SU-DHL-6 (cell line): ENCODE results near the gene TCF23.

Experiments
- H2AFZ ChIP-seq: fragments of 200-600 bp; sonication (generic); 2 replicates; pipeline ENCODE4 v1.6.1; 2014; ENCODE audit warnings: low read depth, mild to moderate bottlenecking, moderate library complexity, mixed read lengths, antibody characterized with exemption, low read length; ENCODE audit not compliant: severe bottlenecking
- H3F3A ChIP-seq: fragments of 200-600 bp; shearing (Covaris generic); 2 replicates; pipeline ENCODE4 v1.6.0; 2016; ENCODE audit warnings: antibody characterized with exemption, mild to moderate bottlenecking; ENCODE audit not compliant: insufficient read depth
- H3K27ac ChIP-seq: fragments of 200-600 bp; sonication (generic); 2 replicates; pipeline ENCODE4 v1.5.1; 2016; ENCODE audit warnings: low read depth, mild to moderate bottlenecking, low read length, moderate library complexity, mixed read lengths
- H3K27me3 ChIP-seq: fragments of 200-600 bp; sonication (generic), shearing (Covaris generic); 2 replicates; pipeline ENCODE4 v1.6.0; 2014; ENCODE audit warnings: mild to moderate bottlenecking, low read length
- H3K36me3 ChIP-seq: fragments of 200-600 bp; sonication (generic); 2 replicates; pipeline ENCODE4 v1.6.1; 2014; ENCODE audit warnings: mild to moderate bottlenecking, low read length, mixed read lengths
- H3K4me2 ChIP-seq: fragments of 300-600, 200-600 bp; shearing (Covaris generic), sonication (generic); 2 replicates; pipeline ENCODE4 v1.6.0; 2014; ENCODE audit warnings: low read length, low read depth, mild to moderate bottlenecking; ENCODE audit not compliant: poor library complexity, severe bottlenecking
- H3K4me3 ChIP-seq: fragments of 200-600 bp; sonication (generic); 2 replicates; pipeline ENCODE4 v1.5.1; 2014; ENCODE audit warnings: antibody characterized with exemption, low read length, mild to moderate bottlenecking, mixed read lengths; ENCODE audit not compliant: insufficient read depth, poor library complexity, severe bottlenecking
- H3K79me2 ChIP-seq: fragments of 200-600 bp; sonication (generic); 2 replicates; pipeline ENCODE4 v1.6.1; 2014; ENCODE audit warnings: mild to moderate bottlenecking, low read length, moderate library complexity; ENCODE audit not compliant: insufficient read depth
- H3K9ac ChIP-seq: fragments of 200-600 bp; sonication (generic); 2 replicates; pipeline ENCODE4 v1.7.0; 2014; ENCODE audit warnings: mild to moderate bottlenecking, low read length
- H3K9me2 ChIP-seq: fragments of 200-600 bp; sonication (generic); replicated peaks from 2 replicates; pipeline ENCODE4 v1.6.1; 2014; ENCODE audit warnings: low read length; ENCODE audit not compliant: insufficient read depth
- H3K9me3 ChIP-seq: fragments of 200-600 bp; sonication (generic); 2 replicates; pipeline ENCODE4 v1.6.1; 2014; ENCODE audit warnings: low read length, mixed read lengths; ENCODE audit not compliant: insufficient read depth
- H4K20me1 ChIP-seq: fragments of 200-600 bp; sonication (generic); 2 replicates; pipeline ENCODE4 v1.6.1; 2014; ENCODE audit warnings: low read depth, mild to moderate bottlenecking, antibody characterized with exemption, low read length, moderate library complexity, mixed read lengths
- EZH2phosphoT487 ChIP-seq: fragments of 200-600 bp; sonication (generic), shearing (Covaris generic); conservative IDR thresholded peaks from 2 replicates; pipeline ENCODE4 v1.6.1; 2018; ENCODE audit warnings: mild to moderate bottlenecking, antibody characterized with exemption, low read length, moderate library complexity, mixed read lengths
- TF ChIP-seq, protein P1 (sequence below): fragments of 200-600 bp; sonication (generic); IDR thresholded peaks from one replicate; pipeline ENCODE4 v1.5.1; 2017; ENCODE audit warnings: antibody characterized with exemption, mild to moderate bottlenecking, low read length, moderate library complexity; ENCODE audit not compliant: insufficient read depth, poor library complexity, severe bottlenecking

TCF23 gene

DNA sequence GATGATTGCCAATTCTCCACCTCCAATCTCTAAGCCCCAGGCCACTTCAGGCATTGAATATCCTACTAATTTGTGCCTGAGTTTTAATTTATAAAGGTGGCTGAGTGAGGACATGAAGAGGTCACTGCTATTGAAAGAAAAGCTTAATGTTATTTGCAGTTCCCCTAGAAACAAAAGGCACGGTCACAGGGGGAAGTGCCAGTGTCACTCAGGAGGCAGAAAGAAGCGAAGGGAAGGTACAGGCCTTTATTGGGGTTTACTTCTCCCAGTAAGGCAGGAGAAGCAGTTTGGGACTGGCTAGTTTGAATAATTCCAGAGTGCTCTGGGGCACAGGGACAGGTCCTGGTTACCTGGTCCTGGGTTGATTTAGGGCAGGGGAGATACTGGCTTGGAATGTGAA is 26.9 kb upstream of the TCF23 start:
- Histone ChIP-seq H3K9me3 (no peaks in the 10 kb centered on the region), H3K4me3 (no peak overlapping the region), H3K9me2 (no peaks in the 10 kb centered on the region), H3K4me2 (no peak overlapping the region), H3K27me3 (no peaks in the 10 kb centered on the region), H3K79me2 (no peaks in the 10 kb centered on the region), H2AFZ (no peak overlapping the region), H4K20me1 (no peaks in the 10 kb centered on the region), H3K9ac (no peak overlapping the region), H3K36me3 (no peaks in the 10 kb centered on the region), H3K27ac (no peak overlapping the region), H3F3A (no peaks in the 10 kb centered on the region)
- TF ChIP-seq, protein P1, sequence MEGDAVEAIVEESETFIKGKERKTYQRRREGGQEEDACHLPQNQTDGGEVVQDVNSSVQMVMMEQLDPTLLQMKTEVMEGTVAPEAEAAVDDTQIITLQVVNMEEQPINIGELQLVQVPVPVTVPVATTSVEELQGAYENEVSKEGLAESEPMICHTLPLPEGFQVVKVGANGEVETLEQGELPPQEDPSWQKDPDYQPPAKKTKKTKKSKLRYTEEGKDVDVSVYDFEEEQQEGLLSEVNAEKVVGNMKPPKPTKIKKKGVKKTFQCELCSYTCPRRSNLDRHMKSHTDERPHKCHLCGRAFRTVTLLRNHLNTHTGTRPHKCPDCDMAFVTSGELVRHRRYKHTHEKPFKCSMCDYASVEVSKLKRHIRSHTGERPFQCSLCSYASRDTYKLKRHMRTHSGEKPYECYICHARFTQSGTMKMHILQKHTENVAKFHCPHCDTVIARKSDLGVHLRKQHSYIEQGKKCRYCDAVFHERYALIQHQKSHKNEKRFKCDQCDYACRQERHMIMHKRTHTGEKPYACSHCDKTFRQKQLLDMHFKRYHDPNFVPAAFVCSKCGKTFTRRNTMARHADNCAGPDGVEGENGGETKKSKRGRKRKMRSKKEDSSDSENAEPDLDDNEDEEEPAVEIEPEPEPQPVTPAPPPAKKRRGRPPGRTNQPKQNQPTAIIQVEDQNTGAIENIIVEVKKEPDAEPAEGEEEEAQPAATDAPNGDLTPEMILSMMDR = no peak
- TF ChIP-seq EZH2phosphoT487 = no peak

GRCh38 chr2:27122791-27123190 is 26.0 kb upstream of the TCF23 start:
- Histone ChIP-seq H3K9me3 (no peaks in the 10 kb centered on the region), H3K4me3 (no peak overlapping the region), H3K27ac (no peak overlapping the region), H3K79me2 (no peaks in the 10 kb centered on the region), H3F3A (no peaks in the 10 kb centered on the region), H3K9ac (no peak overlapping the region), H2AFZ (no peak overlapping the region), H3K9me2 (no peaks in the 10 kb centered on the region), H3K27me3 (no peaks in the 10 kb centered on the region), H4K20me1 (no peaks in the 10 kb centered on the region), H3K4me2 (no peak overlapping the region), H3K36me3 (no peaks in the 10 kb centered on the region)
- TF ChIP-seq, protein P1 = no peak

DNA sequence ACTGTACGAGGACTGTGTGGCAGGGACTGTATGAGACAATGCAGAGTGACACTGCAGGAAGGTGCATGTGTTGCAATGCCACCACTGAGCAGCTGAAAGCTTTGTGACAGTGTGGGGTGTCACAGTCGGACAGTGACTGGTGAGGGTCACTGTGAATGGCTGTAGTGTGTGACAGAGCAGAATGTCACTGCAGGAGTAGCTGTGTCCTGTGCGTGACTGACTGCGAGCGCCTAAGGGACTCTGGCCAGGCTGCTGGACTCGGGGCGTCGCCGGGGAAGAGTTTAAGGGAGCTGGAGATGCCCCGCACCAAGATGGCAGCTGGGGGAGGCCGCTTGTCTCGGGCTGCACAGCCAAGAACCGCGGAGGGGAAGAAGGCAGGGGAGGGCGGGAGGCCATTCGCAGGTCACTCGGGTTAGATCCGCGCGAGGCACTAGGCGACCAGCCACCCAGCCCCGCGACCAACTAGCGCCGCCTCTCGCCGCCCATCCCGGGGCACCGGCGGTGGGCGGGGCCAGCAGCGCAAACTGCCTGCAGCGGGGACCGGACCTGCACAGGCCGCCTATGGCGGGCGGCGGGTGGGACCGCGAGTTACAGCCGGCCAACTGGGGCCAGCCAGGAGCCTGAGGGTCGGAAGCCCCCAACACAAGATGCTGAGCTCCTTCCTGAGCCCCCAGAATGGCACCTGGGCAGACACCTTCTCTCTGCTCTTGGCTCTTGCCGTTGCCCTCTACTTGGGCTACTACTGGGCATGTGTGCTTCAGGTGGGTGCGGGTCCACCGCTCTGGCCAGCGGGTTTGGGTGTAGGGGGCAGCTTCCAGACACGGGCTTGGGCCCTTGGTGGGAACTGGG is 25.3 kb upstream of the TCF23 start, which contains the start of gene ABHD1:
ABHD1 (plus strand) TSS at position 514 of the 849 bp plus-strand sequence; CDS start at position 648, 134 bp downstream.
- H3K9ac ChIP-seq = no peak within 1 kb of the TSS
- H3K4me3 ChIP-seq = no peak within 1 kb of the TSS
- H3K27ac ChIP-seq = no peak within 1 kb of the TSS
- H3K36me3 ChIP-seq = no peaks in the 10 kb centered on the region
- H3K9me3 ChIP-seq = no peaks in the 10 kb centered on the region
- peak within 1 kb of the TSS; percentile 24 for H2AFZ ChIP-seq
- no peaks in the 10 kb centered on the region for H4K20me1 ChIP-seq
- H3K4me2 ChIP-seq = peak within 1 kb of the TSS; percentile 19
- H3K27me3 ChIP-seq = no peaks in the 10 kb centered on the region
- no peaks in the 10 kb centered on the region for H3F3A ChIP-seq
- TF ChIP-seq EZH2phosphoT487 = no peak
- TF ChIP-seq, protein P1 = no peak
- no peaks in the 10 kb centered on the region for H3K79me2 ChIP-seq
- H3K9me2 ChIP-seq = no peaks in the 10 kb centered on the region
